ENCODE results near the gene EFNA3. TPM values are rescaled to one million over a fixed set of nuclear protein-coding genes. Genes with fewer than 3 reads are reported as not detected.
A peak's percentile ranks its signal among the peaks of the same experiment; 100 is the strongest.

Gene EFNA3
- total RNA-seq, 1 donor = 1.4 TPM

DNA sequence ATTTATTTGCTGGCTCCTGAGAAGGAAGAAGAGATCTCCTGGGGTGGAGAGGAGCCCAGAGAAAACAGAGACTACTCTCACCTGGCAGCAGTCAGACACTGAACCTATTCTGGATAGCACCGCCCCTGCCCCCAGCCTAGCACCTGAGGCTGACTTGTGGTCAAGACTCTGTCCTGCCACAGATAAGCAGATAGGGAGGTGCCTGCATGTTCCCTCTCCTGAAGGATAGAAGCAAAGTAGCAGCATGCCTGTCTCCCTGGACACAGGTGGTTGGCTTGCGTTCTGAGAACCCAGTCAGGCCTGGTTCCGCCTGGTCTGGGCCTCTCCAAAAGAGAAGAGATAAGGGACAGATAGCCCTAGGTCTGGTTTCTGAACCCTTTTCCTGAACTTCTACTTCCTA lies 1.3 kb upstream of the EFNA3 start:
- H3K4me3 ChIP-seq (ENCODE audit: insufficient read depth, low read length) = no peak overlapping the region
- H3K79me2 ChIP-seq (ENCODE audit: insufficient read depth, low read length) = no peaks in the 10 kb centered on the region
- TF ChIP-seq, protein P1, sequence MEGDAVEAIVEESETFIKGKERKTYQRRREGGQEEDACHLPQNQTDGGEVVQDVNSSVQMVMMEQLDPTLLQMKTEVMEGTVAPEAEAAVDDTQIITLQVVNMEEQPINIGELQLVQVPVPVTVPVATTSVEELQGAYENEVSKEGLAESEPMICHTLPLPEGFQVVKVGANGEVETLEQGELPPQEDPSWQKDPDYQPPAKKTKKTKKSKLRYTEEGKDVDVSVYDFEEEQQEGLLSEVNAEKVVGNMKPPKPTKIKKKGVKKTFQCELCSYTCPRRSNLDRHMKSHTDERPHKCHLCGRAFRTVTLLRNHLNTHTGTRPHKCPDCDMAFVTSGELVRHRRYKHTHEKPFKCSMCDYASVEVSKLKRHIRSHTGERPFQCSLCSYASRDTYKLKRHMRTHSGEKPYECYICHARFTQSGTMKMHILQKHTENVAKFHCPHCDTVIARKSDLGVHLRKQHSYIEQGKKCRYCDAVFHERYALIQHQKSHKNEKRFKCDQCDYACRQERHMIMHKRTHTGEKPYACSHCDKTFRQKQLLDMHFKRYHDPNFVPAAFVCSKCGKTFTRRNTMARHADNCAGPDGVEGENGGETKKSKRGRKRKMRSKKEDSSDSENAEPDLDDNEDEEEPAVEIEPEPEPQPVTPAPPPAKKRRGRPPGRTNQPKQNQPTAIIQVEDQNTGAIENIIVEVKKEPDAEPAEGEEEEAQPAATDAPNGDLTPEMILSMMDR (IDR thresholded peaks at IDR 0.05; ENCODE audit: extremely low read depth, low read depth, low read length) = no peak
- no peak overlapping the region for H3K4me2 ChIP-seq (ENCODE audit: insufficient read depth, low read length)
- peak; percentile 85 for DNase-seq (ENCODE audit: insufficient read length, low spot score, missing footprints)
- no peak overlapping the region for H2AFZ ChIP-seq (ENCODE audit: low read length)
- peaks cover 52% of the 10 kb centered on the region for H3K27me3 ChIP-seq (ENCODE audit: insufficient read depth, low read length)
- H3K4me1 ChIP-seq (ENCODE audit: insufficient read depth, low read length) = peaks cover 4% of the 10 kb centered on the region
- no peak overlapping the region for H3K27ac ChIP-seq (ENCODE audit: low read depth, low read length)
- H4K20me1 ChIP-seq (ENCODE audit: insufficient read depth, low read length) = peaks cover 3% of the 10 kb centered on the region
- H3K36me3 ChIP-seq (ENCODE audit: insufficient read depth, low read length) = no peaks in the 10 kb centered on the region
- no peaks in the 10 kb centered on the region for H3K9me3 ChIP-seq (ENCODE audit: low read depth, low read length)

- TF ChIP-seq, protein P1 (IDR thresholded peaks at IDR 0.05; ENCODE audit: extremely low read depth, low read depth, low read length) = no peak
- Histone ChIP-seq H3K4me2 (ENCODE audit: insufficient read depth, low read length) (peak overlapping the region; percentile 67), H3K79me2 (ENCODE audit: insufficient read depth, low read length) (no peaks in the 10 kb centered on the region), H3K9me3 (ENCODE audit: low read depth, low read length) (no peaks in the 10 kb centered on the region), H3K4me3 (ENCODE audit: insufficient read depth, low read length) (no peak overlapping the region), H4K20me1 (ENCODE audit: insufficient read depth, low read length) (peaks cover 3% of the 10 kb centered on the region), H3K27ac (ENCODE audit: low read depth, low read length) (no peak overlapping the region), H3K4me1 (ENCODE audit: insufficient read depth, low read length) (peaks cover 4% of the 10 kb centered on the region), H3K36me3 (ENCODE audit: insufficient read depth, low read length) (no peaks in the 10 kb centered on the region), H3K27me3 (ENCODE audit: insufficient read depth, low read length) (peaks cover 54% of the 10 kb centered on the region), H2AFZ (ENCODE audit: low read length) (no peak overlapping the region)
- peak; percentile 95 for DNase-seq (ENCODE audit: insufficient read length, low spot score, missing footprints)
Measured at GRCh38 chr1:155077758-155078445, 735 bp upstream of the EFNA3 start.

DNA sequence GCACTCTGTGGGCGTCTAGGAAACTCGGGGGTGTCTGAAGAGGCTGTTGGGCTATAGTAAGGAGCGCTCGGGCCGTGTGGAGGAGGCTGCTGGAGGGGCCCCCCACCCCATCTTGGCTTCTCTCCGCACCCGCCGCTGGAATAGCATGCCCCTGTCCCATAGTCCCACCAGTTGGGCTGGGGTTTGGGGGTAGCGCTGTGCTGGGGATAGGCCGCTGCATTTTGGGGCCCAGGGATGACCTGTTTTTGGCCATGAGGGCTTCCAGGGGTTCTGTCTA lies 511 bp downstream of the EFNA3 start:
- peaks cover 61% of the 10 kb centered on the region for H3K27me3 ChIP-seq (ENCODE audit: insufficient read depth, low read length)
- no peaks in the 10 kb centered on the region for H3K36me3 ChIP-seq (ENCODE audit: insufficient read depth, low read length)
- no peaks in the 10 kb centered on the region for H3K9me3 ChIP-seq (ENCODE audit: low read depth, low read length)
- peak overlapping the region; percentile 67 for H3K4me2 ChIP-seq (ENCODE audit: insufficient read depth, low read length)
- DNase-seq (ENCODE audit: insufficient read length, low spot score, missing footprints) = peak; percentile 86
- no peak overlapping the region for H3K27ac ChIP-seq (ENCODE audit: low read depth, low read length)
- peaks cover 5% of the 10 kb centered on the region for H3K4me1 ChIP-seq (ENCODE audit: insufficient read depth, low read length)
- peaks cover 3% of the 10 kb centered on the region for H4K20me1 ChIP-seq (ENCODE audit: insufficient read depth, low read length)
- TF ChIP-seq, protein P1 (IDR thresholded peaks at IDR 0.05; ENCODE audit: extremely low read depth, low read depth, low read length) = no peak
- H3K4me3 ChIP-seq (ENCODE audit: insufficient read depth, low read length) = peak overlapping the region; percentile 59
- H2AFZ ChIP-seq (ENCODE audit: low read length) = no peak overlapping the region
- H3K79me2 ChIP-seq (ENCODE audit: insufficient read depth, low read length) = no peaks in the 10 kb centered on the region

DNA sequence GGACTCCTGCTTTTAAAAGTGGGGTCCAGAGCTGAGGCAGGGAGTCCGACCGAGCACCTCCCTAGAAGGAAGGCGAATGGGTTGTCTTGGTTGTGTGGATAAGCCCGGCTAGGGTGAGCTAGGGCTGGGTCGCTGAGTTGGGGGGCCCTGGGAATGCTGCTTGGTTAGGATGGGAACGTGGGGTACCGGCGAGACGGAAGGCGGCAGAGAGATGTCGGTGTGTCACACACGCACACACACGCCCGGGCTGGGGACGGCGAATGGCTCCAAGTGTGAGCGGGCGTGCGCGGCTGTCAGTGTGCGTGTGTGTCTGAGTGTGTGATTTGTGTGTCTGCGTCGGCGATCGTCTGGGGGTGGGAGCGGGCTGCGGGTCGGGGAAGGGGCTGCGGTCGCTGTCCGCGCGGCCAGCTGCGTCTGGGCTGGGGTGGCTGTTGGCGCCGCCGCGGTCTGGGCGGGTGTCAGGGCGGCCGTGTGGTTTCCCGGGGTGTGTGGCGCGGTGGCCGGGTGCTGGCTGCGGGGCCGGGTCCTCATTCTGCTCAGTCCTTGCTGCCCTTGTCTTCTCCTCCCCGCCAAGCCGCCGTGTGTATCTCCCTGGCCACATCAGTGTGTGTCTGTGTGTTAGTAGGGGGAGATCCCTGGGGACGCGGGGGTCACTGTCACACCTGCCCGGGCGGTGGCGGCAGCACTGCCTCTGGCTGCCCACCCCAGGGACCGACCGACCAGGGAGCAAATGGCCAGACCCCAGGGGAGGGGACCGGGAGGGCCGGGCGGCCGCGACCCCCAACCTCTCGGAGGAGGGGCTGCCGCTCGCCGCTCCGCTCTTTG lies 1.1 kb downstream of the EFNA3 start:
- peaks cover 9% of the 10 kb centered on the region for H3K4me1 ChIP-seq (ENCODE audit: insufficient read depth, low read length)
- no peak overlapping the region for H3K4me3 ChIP-seq (ENCODE audit: insufficient read depth, low read length)
- TF ChIP-seq, protein P1 (IDR thresholded peaks at IDR 0.05; ENCODE audit: extremely low read depth, low read depth, low read length) = no peak
- H3K9me3 ChIP-seq (ENCODE audit: low read depth, low read length) = no peaks in the 10 kb centered on the region
- DNase-seq (ENCODE audit: insufficient read length, low spot score, missing footprints) = peak; percentile 85
- H4K20me1 ChIP-seq (ENCODE audit: insufficient read depth, low read length) = peaks cover 3% of the 10 kb centered on the region
- no peak overlapping the region for H3K4me2 ChIP-seq (ENCODE audit: insufficient read depth, low read length)
- H3K36me3 ChIP-seq (ENCODE audit: insufficient read depth, low read length) = no peaks in the 10 kb centered on the region
- H3K27ac ChIP-seq (ENCODE audit: low read depth, low read length) = no peak overlapping the region
- peaks cover 58% of the 10 kb centered on the region for H3K27me3 ChIP-seq (ENCODE audit: insufficient read depth, low read length)
- H2AFZ ChIP-seq (ENCODE audit: low read length) = no peak overlapping the region
- H3K79me2 ChIP-seq (ENCODE audit: insufficient read depth, low read length) = no peaks in the 10 kb centered on the region

All from osteoblast (primary cell).